H54 (cell line): ENCODE results near the gene KDM4B.
"Not testable (repeated sequence)": the region's sequence is repeated elsewhere in the genome, so short reads cannot be mapped to it uniquely, and the experiment has no call there.

Source experiments
- DNase-seq: peaks from one replicate; pipeline ENCODE4 v3.0.0; 2011; ENCODE audit warnings: low spot score, mixed read lengths; ENCODE audit not compliant: insufficient read length
- FAIRE-seq: peaks from 3 replicates; lab custom pipeline; 2011; peaks lifted over from hg19 to GRCh38; lab: Jason Lieb, UNC
- POLR2A ChIP-seq: IDR thresholded peaks from 2 replicates; pipeline ENCODE4 v1.6.1; 2011; ENCODE audit warnings: low read depth, mild to moderate bottlenecking, low read length

KDM4B gene

GRCh38 chr19:4952945-4953344 is 16.0 kb upstream of the KDM4B start:
- no peak for DNase-seq
- TF ChIP-seq POLR2A = no peak
- FAIRE-seq = no peak

- not testable (repeated sequence) for FAIRE-seq, DNase-seq
These were observed 14.4 kb upstream of the KDM4B start for GRCh38 chr19:4954320-4955149.

DNA sequence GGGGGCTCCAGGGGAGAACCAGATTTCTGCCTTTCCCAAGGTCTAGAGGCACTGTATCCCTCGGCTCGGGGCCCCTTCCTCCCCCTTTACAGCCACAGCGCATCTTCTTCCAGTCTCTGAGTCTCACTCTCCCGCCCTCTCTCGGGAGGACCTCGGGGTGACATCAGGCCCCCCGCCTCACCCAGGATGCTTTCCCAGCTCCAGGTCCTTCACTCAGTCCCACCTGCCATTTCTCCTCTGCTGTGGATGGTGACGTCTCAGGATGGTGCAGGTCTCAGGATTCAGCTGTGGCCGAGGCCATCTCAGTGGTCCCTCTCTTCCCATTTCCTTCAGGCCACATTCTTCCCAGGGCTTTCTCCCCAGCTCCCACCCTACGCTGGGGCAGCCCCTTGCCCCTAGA is 13.6 kb upstream of the KDM4B start:
- DNase-seq (no peak), FAIRE-seq (no peak)
- no peak for TF ChIP-seq POLR2A

DNA sequence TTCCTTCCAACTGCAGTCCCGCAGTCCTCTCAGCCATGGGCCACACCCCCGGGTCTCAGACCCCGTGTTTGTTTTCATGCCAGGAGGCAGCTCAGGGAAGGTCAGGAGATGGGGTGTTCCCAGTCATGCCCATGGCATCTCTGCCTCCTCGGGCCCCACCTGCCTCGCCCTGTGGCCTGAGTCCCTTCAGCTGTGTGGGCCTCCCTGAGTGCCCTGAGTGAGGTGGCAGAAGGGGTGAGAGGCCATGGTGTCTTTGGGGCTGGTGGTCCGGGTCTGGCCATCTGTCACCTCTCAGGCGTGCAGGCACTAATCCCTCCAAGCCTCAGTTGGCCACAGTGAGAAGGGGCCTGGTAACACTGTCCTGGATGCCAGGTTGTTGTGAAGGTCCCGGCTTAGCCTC is 10.9 kb upstream of the KDM4B start:
- TF ChIP-seq POLR2A = no peak
- DNase-seq (no peak), FAIRE-seq (no peak)

DNA sequence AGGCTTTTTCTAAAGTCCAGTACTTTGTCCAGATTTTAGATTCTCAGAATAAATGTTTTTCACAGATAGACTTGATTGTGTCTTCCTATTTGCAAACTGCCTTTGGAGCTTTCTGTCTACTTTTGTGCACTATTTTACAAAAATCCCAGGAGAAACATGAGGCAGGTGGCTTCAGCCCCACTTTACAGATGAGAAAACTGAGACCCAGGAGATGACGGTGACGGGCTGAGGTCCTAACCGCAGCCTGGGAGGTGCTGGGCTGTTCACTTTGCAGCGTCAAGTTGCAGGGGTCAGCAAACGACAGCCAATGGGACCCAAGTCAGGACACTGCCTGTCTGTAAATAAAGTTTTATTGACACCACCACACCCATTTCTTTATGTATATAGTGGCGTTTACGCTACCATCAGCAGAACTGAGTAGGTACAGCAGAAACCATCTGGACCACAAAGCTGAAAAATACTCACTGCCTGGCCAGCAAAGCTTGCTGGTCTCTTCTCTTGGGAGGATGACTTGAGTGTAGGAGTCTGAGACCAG is 6.8 kb upstream of the KDM4B start:
- FAIRE-seq = no peak
- no peak for DNase-seq
- TF ChIP-seq POLR2A = no peak

- no peak for DNase-seq
- no peak for TF ChIP-seq POLR2A
- FAIRE-seq = no peak
These were observed 3.9 kb upstream of the KDM4B start for GRCh38 chr19:4965061-4965460.

DNA sequence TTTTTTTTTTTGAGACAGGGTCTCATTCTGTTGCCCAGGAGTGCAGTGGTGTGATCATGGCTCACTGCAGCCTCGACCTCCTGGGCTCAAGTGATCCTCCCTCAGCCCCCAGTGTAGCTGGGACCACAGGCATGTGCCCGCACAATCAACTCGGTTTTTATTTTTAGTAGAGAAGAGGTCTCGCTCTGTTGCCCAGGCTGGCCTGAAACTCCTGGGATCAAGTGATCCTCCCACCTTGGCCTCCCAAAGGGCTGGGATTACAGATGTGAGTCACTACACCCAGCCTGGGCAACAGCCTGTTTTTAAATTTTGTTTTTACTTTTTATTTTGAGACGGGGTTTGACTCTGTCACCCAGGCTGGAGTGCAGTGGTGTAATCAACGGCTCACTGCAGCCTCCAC is 2.3 kb upstream of the KDM4B start:
- FAIRE-seq (no peak), DNase-seq (no peak)
- no peak for TF ChIP-seq POLR2A

DNA sequence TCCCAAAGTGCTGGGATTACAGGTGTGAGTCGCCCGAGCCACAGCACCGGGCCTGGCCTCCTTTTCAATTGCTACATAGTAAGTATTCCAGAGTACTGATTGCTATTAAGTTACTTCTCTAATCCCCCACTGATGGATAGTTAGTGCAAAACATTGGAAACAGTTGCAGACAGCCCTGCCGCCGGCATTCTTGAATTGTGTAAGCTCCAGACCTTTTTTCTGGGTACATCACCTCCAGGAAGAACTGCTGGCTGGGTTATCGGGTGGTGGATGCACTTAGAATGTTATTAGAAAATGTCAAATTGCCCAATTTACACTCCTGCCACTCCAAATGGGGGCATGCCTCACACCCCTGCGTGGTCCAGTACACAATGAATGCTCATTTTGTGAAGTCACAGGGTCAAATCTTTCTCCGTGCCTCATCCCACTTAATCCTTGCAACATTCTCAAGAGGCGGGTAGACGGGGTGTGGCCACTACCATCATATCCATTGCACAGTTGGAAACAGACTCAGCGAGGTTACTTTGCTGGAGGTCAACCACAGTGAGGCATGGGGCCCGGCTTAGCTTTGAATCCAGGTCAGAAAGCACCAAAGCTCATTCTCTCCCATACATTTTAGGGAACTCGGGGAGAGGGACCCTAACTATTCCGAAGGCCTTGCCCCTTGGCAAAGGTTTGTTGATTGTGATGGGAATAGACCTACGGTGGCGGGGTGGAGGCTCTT is 1.0 kb upstream of the KDM4B start:
- TF ChIP-seq POLR2A = no peak
- no peak for DNase-seq
- no peak for FAIRE-seq

- DNase-seq = no peak
- no peak for TF ChIP-seq POLR2A
- FAIRE-seq = no peak
These were observed 419 bp downstream of the KDM4B start for GRCh38 chr19:4969292-4969771.

DNA sequence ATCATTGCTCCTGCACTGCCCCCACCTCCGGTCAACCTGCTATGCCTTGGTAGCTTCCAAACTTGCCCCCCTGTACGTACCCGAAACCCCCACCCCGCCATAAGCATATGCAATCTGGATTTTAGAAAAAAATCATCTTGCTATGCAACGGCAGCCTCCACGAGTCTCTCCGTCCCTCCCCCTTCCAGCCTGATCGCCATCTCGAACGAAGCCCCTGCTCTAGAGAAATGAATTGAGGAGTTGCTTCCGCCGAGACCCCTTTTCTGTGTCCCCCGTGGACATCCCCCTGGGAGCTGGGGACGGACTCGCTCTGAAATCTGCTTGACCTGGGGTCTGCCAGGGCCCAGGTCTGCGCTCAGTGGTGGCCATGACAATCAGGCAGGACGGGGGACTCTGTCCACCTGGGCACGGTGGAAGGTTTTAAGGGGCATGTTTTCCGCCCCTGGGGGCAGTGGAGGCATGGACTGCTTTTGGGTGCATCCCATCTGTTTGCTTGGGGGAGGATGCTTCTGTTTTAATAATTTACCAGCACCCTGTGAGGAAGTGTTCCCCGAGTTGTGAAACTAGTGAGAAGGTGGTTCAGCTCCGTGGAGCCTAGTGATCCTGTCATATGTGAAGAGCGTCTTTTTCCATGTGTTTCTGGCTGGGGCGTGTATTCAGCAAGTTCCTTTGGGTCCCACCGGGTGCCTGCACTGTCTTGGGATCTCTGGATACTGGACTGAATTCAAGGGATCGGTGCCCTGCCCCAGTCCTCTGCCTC is 1.0 kb downstream of the KDM4B start:
- FAIRE-seq = no peak

GRCh38 chr19:4970558-4971423 is 1.9 kb downstream of the KDM4B start:
- FAIRE-seq (no peak), DNase-seq (no peak)
- no peak for TF ChIP-seq POLR2A

More for the DNA sequence above, 1.0 kb downstream of the KDM4B start:
- no peak for TF ChIP-seq POLR2A
- DNase-seq = no peak

DNA sequence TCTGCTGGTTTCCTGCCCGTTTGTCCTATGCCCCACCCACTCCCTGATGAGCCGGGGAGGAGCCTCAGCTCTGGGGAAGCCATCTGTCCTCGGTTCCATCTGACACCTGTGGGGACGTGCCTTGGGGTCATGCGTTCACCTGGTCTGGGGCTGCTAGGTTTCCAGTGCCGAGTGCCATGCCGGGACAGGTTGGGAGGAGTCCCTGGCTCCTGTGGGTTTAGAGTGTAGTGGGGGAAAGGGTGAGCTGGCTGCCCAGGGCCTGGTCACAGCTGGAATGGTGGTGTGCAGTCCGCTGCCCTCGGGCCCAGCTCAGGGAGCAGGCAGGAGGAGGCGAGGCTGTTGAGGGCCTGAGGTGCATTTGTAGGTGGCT is 2.5 kb downstream of the KDM4B start:
- TF ChIP-seq POLR2A = no peak
- FAIRE-seq (no peak), DNase-seq (no peak)
